NCI-H1417 treated with DMSO at 0.1 percent for 48 hours (cell line): ENCODE measurements around the gene SNRPD3.
"Not testable (repeated sequence)": the region's sequence is repeated elsewhere in the genome, so short reads cannot be mapped to it uniquely, and the experiment has no call there.

Experiments used
- DNase-seq: peaks from one replicate; lab custom pipeline; 2025; lab: John Stamatoyannopoulos, UW

The SNRPD3 gene

GRCh38 chr22:24614794-24615193, 59.0 kb downstream of the SNRPD3 start:
- DNase-seq: not testable (repeated sequence)

GRCh38 chr22:24621244-24621643, 65.4 kb downstream of the SNRPD3 start:
- DNase-seq: not testable (repeated sequence)

- DNase-seq: not testable (repeated sequence)
Observed at GRCh38 chr22:24622596-24622995, 66.8 kb downstream of the SNRPD3 start.
